ENCODE results near the gene NDUFA8.

NDUFA8 gene

GRCh38 chr9:122159026-122159924, at the start of gene NDUFA8, which contains the start of gene MORN5:
Gene NDUFA8 (minus strand): TSS chr9:122159779. CDS start chr9:122159677, 102 bp downstream.
Gene MORN5 (plus strand): TSS chr9:122159908. CDS start chr9:122159973, 65 bp downstream.
- DNase-seq, result peak; percentile 98
- H3K27ac Mint-ChIP-seq, result peak within 1 kb of the TSS; percentile 43
- peaks cover 26% of the 10 kb centered on the region for H3K4me1 Mint-ChIP-seq
- peak within 1 kb of the TSS; percentile 97 for H3K4me3 Mint-ChIP-seq
- peaks cover 25% of the 10 kb centered on the region for H3K27me3 Mint-ChIP-seq (ENCODE audit: low read depth, poor library complexity)
- peaks cover 21% of the 10 kb centered on the region for H3K9me3 Mint-ChIP-seq
- no peak for TF ChIP-seq CTCF (IDR thresholded peaks at IDR 0.05)
- peaks cover 7% of the 10 kb centered on the region for H3K36me3 Mint-ChIP-seq (ENCODE audit: low read depth)

DNA sequence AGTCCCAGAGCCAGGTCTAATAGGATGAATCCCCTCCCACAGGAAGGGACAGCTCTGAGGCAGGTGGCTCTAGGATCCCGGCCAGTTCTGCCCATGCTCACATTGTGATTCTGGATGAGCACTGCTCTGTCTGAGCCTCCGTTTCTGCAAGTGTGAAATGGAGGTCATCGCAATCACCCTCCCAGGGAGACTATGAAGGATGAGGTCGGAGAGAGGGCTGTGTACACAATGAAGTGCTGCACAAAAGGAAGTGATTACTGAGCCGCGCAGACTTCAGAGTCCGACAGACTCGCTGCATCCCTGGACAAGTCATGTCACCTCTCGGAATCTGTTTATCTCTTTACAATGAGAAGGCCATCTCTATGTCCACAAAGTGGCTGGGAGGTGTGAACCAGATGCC, 47.5 kb upstream of the NDUFA8 start:
- Mint-ChIP-seq H3K9me3 (no peaks in the 10 kb centered on the region), H3K4me3 (no peak overlapping the region), H3K36me3 (ENCODE audit: low read depth) (no peaks in the 10 kb centered on the region), H3K27me3 (ENCODE audit: low read depth, poor library complexity) (peaks cover 17% of the 10 kb centered on the region), H3K4me1 (peaks cover 7% of the 10 kb centered on the region), H3K27ac (no peak overlapping the region)
- no peak for DNase-seq
- no peak for TF ChIP-seq CTCF (IDR thresholded peaks at IDR 0.05)

DNA sequence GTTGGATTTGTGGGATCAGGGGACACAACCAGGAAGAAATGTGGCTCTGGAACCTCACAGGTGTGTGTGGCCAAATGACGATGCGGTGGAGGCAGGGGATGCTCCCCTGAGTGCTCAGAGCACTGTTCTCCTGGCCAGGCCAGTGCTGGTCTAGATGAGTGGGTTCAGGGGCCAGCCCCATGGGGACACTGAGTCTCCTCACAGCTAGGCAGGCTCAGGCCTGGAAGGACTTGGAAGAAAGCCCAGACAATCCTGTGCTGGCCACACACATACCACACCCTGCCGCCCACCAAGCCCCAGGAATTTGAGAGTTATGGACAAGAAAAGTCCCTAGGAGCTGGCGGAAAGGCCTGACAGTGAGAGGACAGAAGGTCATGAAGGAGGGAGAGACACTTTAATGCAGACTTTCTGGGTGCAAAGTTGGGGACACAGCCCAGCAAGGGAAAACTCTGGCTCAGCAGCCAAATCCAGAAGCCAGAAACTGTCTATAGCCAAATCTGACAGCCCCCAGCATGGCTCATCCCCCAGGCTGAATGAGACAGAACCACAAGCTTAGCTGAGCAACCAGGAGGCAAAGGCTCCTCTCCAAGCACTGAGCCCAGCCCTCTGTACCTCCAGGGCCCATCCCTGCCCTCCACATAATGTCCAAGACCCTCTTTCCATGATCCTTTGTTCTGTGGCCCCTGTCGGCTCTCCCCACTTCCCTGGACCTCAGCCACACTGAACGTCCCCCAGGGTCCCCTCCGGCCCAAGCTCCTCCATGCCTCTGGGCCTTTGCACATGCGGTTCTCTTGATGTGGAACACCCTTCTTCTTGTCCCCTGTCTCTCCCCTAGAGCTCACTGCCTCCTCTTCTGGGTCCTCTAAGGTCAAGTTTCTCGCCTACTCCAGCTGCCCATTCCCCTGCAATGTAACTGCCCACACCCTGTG, 46.8 kb upstream of the NDUFA8 start:
- H3K36me3 Mint-ChIP-seq (ENCODE audit: low read depth), result no peaks in the 10 kb centered on the region
- TF ChIP-seq CTCF (IDR thresholded peaks at IDR 0.05), result no peak
- no peaks in the 10 kb centered on the region for H3K9me3 Mint-ChIP-seq
- peaks cover 7% of the 10 kb centered on the region for H3K4me1 Mint-ChIP-seq
- H3K27me3 Mint-ChIP-seq (ENCODE audit: low read depth, poor library complexity), result peaks cover 17% of the 10 kb centered on the region
- no peak overlapping the region for H3K4me3 Mint-ChIP-seq
- no peak overlapping the region for H3K27ac Mint-ChIP-seq
- DNase-seq, result no peak

DNA sequence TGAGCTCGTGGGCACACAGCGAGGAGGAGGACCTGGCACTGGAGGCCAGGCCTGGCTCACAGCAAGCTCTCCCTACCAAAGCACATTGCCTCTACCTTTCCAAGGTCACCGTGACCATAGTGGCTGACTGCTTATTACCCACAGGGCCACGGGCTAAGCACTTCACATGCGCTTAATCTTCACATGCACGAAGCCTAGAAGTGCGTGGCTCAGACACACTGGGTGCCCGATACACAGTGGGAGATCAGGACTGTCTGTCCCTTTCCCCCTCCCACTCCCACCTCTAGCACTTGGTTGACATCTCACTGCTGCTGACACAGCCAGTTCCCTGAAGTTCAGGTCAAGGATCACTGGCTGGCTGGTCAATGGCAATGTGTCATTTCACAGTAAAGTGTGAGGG, 45.6 kb upstream of the NDUFA8 start:
- H3K9me3 Mint-ChIP-seq, result no peaks in the 10 kb centered on the region
- H3K27me3 Mint-ChIP-seq (ENCODE audit: low read depth, poor library complexity), result peaks cover 21% of the 10 kb centered on the region
- H3K36me3 Mint-ChIP-seq (ENCODE audit: low read depth), result no peaks in the 10 kb centered on the region
- H3K4me1 Mint-ChIP-seq, result peaks cover 7% of the 10 kb centered on the region
- no peak overlapping the region for H3K4me3 Mint-ChIP-seq
- no peak for DNase-seq
- no peak for TF ChIP-seq CTCF (IDR thresholded peaks at IDR 0.05)
- H3K27ac Mint-ChIP-seq, result no peak overlapping the region

DNA sequence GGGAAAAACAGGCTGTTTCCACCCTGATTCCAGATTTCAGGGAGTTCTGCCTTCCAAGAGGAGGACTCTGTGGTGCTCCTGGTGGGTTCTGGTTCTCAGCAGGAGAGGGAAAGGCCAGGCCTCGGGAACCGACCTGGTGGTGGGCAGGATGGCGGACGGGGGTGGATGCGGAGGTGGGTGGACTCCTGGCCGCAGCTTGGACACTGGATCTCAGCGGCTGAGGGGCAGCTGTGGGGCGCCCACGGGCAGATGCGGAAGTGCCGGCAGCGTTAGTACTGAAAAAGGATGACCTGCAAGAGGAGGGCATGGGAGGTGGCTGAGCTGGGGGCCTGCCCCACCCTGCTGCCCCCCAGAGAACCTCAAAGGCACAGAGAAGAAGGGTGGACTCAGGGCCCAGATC, 44.9 kb upstream of the NDUFA8 start:
- Mint-ChIP-seq H3K36me3 (ENCODE audit: low read depth) (no peaks in the 10 kb centered on the region), H3K9me3 (no peaks in the 10 kb centered on the region), H3K27ac (no peak overlapping the region), H3K4me1 (peaks cover 7% of the 10 kb centered on the region), H3K4me3 (no peak overlapping the region), H3K27me3 (ENCODE audit: low read depth, poor library complexity) (peaks cover 28% of the 10 kb centered on the region)
- TF ChIP-seq CTCF (IDR thresholded peaks at IDR 0.05), result no peak
- DNase-seq, result no peak

Measured in nephron progenitor cell (in vitro differentiated cells).